HepG2 (cell line): ENCODE data around the gene SMIM44. TPM values are rescaled to one million over a fixed set of nuclear protein-coding genes. Genes with fewer than 3 reads are reported as not detected.

Source experiments
- AHR ChIP-seq: IDR thresholded peaks from 2 replicates; pipeline ENCODE4 v1.6.1; 2018; ENCODE audit warnings: missing genetic modification reagents, missing compliant biosample characterization
- BRD4 ChIP-seq: sonication (generic); formaldehyde crosslinking; IDR thresholded peaks from 2 replicates; pipeline ENCODE4 v1.4.0; 2020; ENCODE audit warnings: missing genetic modification reagents
- CSRNP1 ChIP-seq: sonication (generic); formaldehyde crosslinking; IDR thresholded peaks from 2 replicates; pipeline ENCODE4 v1.8.1; 2023; ENCODE audit warnings: mild to moderate bottlenecking, missing genetic modification reagents
- GPBP1L1 ChIP-seq: sonication (generic); formaldehyde crosslinking; IDR thresholded peaks from 2 replicates; pipeline ENCODE4 v1.5.0; 2020; ENCODE audit warnings: mild to moderate bottlenecking, missing genetic modification reagents
- GTF2F1 ChIP-seq: fragments of 150-350 bp; IDR thresholded peaks from 2 replicates; pipeline ENCODE4 v1.6.1; 2014; ENCODE audit warnings: low read length
- GZF1 ChIP-seq: sonication (generic); formaldehyde crosslinking; IDR thresholded peaks from 2 replicates; pipeline ENCODE4 v1.5.1; 2020; ENCODE audit warnings: mild to moderate bottlenecking, missing genetic modification reagents
- HMGA1 ChIP-seq: sonication (generic); formaldehyde crosslinking; conservative IDR thresholded peaks from 2 replicates; pipeline ENCODE4 v1.4.0; 2020; ENCODE audit warnings: missing genetic modification reagents
- IRF1 ChIP-seq: sonication (generic); formaldehyde crosslinking; IDR thresholded peaks from 2 replicates; pipeline ENCODE4 v1.4.0; 2020; ENCODE audit warnings: low read depth, mild to moderate bottlenecking, missing genetic modification reagents
- ISX ChIP-seq: sonication (generic); formaldehyde crosslinking; conservative IDR thresholded peaks from 2 replicates; pipeline ENCODE4 v1.5.0; 2020; ENCODE audit warnings: missing genetic modification reagents
- JUND ChIP-seq: sonication (generic); formaldehyde crosslinking; IDR thresholded peaks from 2 replicates; pipeline ENCODE4 v1.8.0; 2022; ENCODE audit warnings: mild to moderate bottlenecking, missing genetic modification reagents
- SETDB1 ChIP-seq: sonication (generic); formaldehyde crosslinking; IDR thresholded peaks from 2 replicates; pipeline ENCODE4 v1.5.1; 2020; ENCODE audit warnings: missing genetic modification reagents, mild to moderate bottlenecking, borderline replicate concordance
- TFDP1 ChIP-seq: IDR thresholded peaks from 2 replicates; pipeline ENCODE4 v1.6.1; 2016; ENCODE audit warnings: missing compliant biosample characterization, missing genetic modification reagents, borderline replicate concordance
- THYN1 ChIP-seq: sonication (generic); formaldehyde crosslinking; IDR thresholded peaks from 2 replicates; pipeline ENCODE4 v1.8.1; 2023; ENCODE audit warnings: low read depth, mild to moderate bottlenecking, moderate library complexity, missing genetic modification reagents, borderline replicate concordance
- XBP1 ChIP-seq: sonication (generic); formaldehyde crosslinking; IDR thresholded peaks from 2 replicates; pipeline ENCODE4 v1.5.0; 2020; ENCODE audit warnings: missing genetic modification reagents
- YEATS4 ChIP-seq: sonication (generic); formaldehyde crosslinking; IDR thresholded peaks from 2 replicates; pipeline ENCODE4 v1.4.0; 2020; ENCODE audit warnings: missing genetic modification reagents, borderline replicate concordance
- ZMYM3 ChIP-seq: sonication (generic); formaldehyde crosslinking; IDR thresholded peaks from 2 replicates; pipeline ENCODE4 v1.5.1; 2020; ENCODE audit warnings: mild to moderate bottlenecking, missing genetic modification reagents
- ZNF124 ChIP-seq: sonication (generic); formaldehyde crosslinking; IDR thresholded peaks from 2 replicates; pipeline ENCODE4 v1.4.0; 2020; ENCODE audit warnings: missing genetic modification reagents
- ZNF275 ChIP-seq: sonication (generic); formaldehyde crosslinking; IDR thresholded peaks from 2 replicates; pipeline ENCODE4 v1.8.0; 2022; ENCODE audit warnings: missing genetic modification reagents, mild to moderate bottlenecking, inconsistent platforms, borderline replicate concordance
- ZNF383 ChIP-seq: sonication (generic); formaldehyde crosslinking; IDR thresholded peaks from 2 replicates; pipeline ENCODE4 v1.4.0; 2020; ENCODE audit warnings: missing genetic modification reagents, mild to moderate bottlenecking, borderline replicate concordance
- ZNF543 ChIP-seq: sonication (generic); formaldehyde crosslinking; IDR thresholded peaks from 2 replicates; pipeline ENCODE4 v1.4.0; 2020; ENCODE audit warnings: mild to moderate bottlenecking, missing genetic modification reagents
- ZNF598 ChIP-seq: sonication (generic); formaldehyde crosslinking; IDR thresholded peaks from 2 replicates; pipeline ENCODE4 v1.5.1; 2020; ENCODE audit warnings: mild to moderate bottlenecking, missing genetic modification reagents, borderline replicate concordance
- ZNF670 ChIP-seq: sonication (generic); formaldehyde crosslinking; IDR thresholded peaks from 2 replicates; pipeline ENCODE4 v1.8.0; 2022; ENCODE audit warnings: mild to moderate bottlenecking, missing genetic modification reagents, borderline replicate concordance
- ZNF737 ChIP-seq: sonication (generic); formaldehyde crosslinking; IDR thresholded peaks from 2 replicates; pipeline ENCODE4 v1.5.0; 2020; ENCODE audit warnings: missing genetic modification reagents, mild to moderate bottlenecking, borderline replicate concordance
- ZNF772 ChIP-seq: sonication (generic); formaldehyde crosslinking; IDR thresholded peaks from 2 replicates; pipeline ENCODE4 v1.5.0; 2020; ENCODE audit warnings: mild to moderate bottlenecking, missing genetic modification reagents
- ZSCAN31 ChIP-seq: sonication (generic); formaldehyde crosslinking; IDR thresholded peaks from 2 replicates; pipeline ENCODE4 v1.5.0; 2020; ENCODE audit warnings: low read depth, mild to moderate bottlenecking, missing genetic modification reagents
- polyA plus RNA-seq, 8 experiments: library from polyadenylated mRNA; depleted of rRNA in 3 of 8; stranded (reverse) in 7 of 8; unstranded in 1 of 8; fragments of >200 nt; fragmentation: Illumina TruSeq in 4 of 8; extraction: Trizol in 4 of 8; gene quantifications; 2 replicates each; pipeline versions ENCODE4 v1.2.1 to v1.2.3, GENCODE V29; 2011 to 2016; ENCODE audit warnings: low read depth in 4 of 8, missing spikeins in 1 of 8, mixed read lengths in 1 of 8; ENCODE audit not compliant: insufficient read depth in 1 of 8
- total RNA-seq, 5 experiments: library from RNA; depleted of rRNA; stranded (reverse); fragments of >200 nt; fragmentation: Illumina TruSeq; extraction: Trizol; gene quantifications; 2 replicates each; pipeline ENCODE4 v1.2.3, GENCODE V29; 2016; ENCODE audit warnings: low read depth in 1 of 5

SMIM44 gene
- total and polyA plus RNA-seq, 2 of the 13 experiments (the other 11 are each of a cell fraction or from before 2014, with no cell fraction given): not detected

GRCh38 chr19:3500429-3501101 is 17.3 kb upstream of the SMIM44 start, which contains the start of gene DOHH (continued):
- TF ChIP-seq ZNF772 (CRISPR knock-in tag) (peak; percentile 95), ZNF275 (CRISPR knock-in tag) (no peak), GPBP1L1 (CRISPR knock-in tag) (no peak), HMGA1 (CRISPR knock-in tag) (no peak), CSRNP1 (CRISPR knock-in tag) (no peak; the same call in 1 of the 2 replicates), ZNF124 (CRISPR knock-in tag) (no peak), ZSCAN31 (CRISPR knock-in tag) (peak; percentile 73; the same call in 1 of the 2 replicates), ZNF737 (CRISPR knock-in tag) (peak; percentile 66; the same call in 1 of the 2 replicates), GTF2F1 (no peak), ZNF383 (no peak), GZF1 (CRISPR knock-in tag) (no peak), THYN1 (CRISPR knock-in tag) (no peak), AHR (CRISPR knock-in tag) (peak; percentile 94; the same call in 1 of the 2 replicates), XBP1 (CRISPR knock-in tag) (0 out of 2 replicates have a peak, but pooled peaks have one; percentile 33), IRF1 (CRISPR knock-in tag) (no peak), ISX (no peak), TFDP1 (CRISPR knock-in tag) (peak; percentile 66), JUND (CRISPR knock-in tag) (peak; percentile 27; the same call in 1 of the 2 replicates), ZNF598 (CRISPR knock-in tag) (peak; percentile 80; the same call in 1 of the 2 replicates), ZMYM3 (CRISPR knock-in tag) (no peak; the same call in 1 of the 2 replicates), ZNF543 (peak; percentile 86), YEATS4 (CRISPR knock-in tag) (peak; percentile 61; the same call in 1 of the 2 replicates), ZNF670 (CRISPR knock-in tag) (no peak), BRD4 (CRISPR knock-in tag) (peak; percentile 92), SETDB1 (CRISPR knock-in tag) (no peak)
